PFSK-1 (cell line): ENCODE results near the gene SLC4A2.

ENCODE experiments used
- FOXP2 ChIP-seq: optimal IDR thresholded peaks from 2 replicates; pipeline ENCODE3; 2011; ENCODE audit warnings: borderline replicate concordance, control low read depth, inconsistent platforms; ENCODE audit not compliant: insufficient read depth; ENCODE audit errors: extremely low read length, extremely low read depth
- POLR2AphosphoS5 ChIP-seq: IDR thresholded peaks from 2 replicates; pipeline ENCODE4 v1.6.1; 2012; ENCODE audit warnings: low read depth, mild to moderate bottlenecking, control low read depth, low read length, moderate library complexity
- REST ChIP-seq, 2 experiments: IDR thresholded peaks; 2 replicates each; pipeline versions ENCODE4 v1.6.1 to v1.8.0; 2011 to 2012; ENCODE audit warnings: low read depth in 2 of 2, low read length in 2 of 2, control low read depth in 1 of 2, inconsistent platforms in 1 of 2, mild to moderate bottlenecking in 1 of 2, moderate library complexity in 1 of 2; ENCODE audit not compliant: insufficient read depth in 1 of 2
- SIN3A ChIP-seq: IDR thresholded peaks from 2 replicates; pipeline ENCODE4 v1.6.1; 2012; ENCODE audit warnings: mild to moderate bottlenecking, low read length, moderate library complexity, borderline replicate concordance; ENCODE audit not compliant: insufficient read depth
- TAF1 ChIP-seq: IDR thresholded peaks from 2 replicates; pipeline ENCODE4 v1.6.1; 2012; ENCODE audit warnings: low read length, control low read depth, borderline replicate concordance; ENCODE audit not compliant: insufficient read depth

SLC4A2 gene

GRCh38 chr7:151045967-151046366 is 13.4 kb upstream of the SLC4A2 start:
- TF ChIP-seq POLR2AphosphoS5 = no peak

- TF ChIP-seq FOXP2 (no peak), TAF1 (no peak), REST (IDR thresholded peaks at IDR 0.05; ENCODE audit: insufficient read depth in 1 of 2, low read depth in 2 of 2, low read length in 2 of 2) (no peak), POLR2AphosphoS5 (no peak), SIN3A (no peak)
Measured at GRCh38 chr7:151046603-151047573, 12.5 kb upstream of the SLC4A2 start.

- TF ChIP-seq REST (IDR thresholded peaks at IDR 0.05; ENCODE audit: insufficient read depth in 1 of 2, low read depth in 2 of 2, low read length in 2 of 2) (no peak), FOXP2 (no peak), POLR2AphosphoS5 (no peak), TAF1 (no peak)
Measured at GRCh38 chr7:151047976-151048815, 11.2 kb upstream of the SLC4A2 start, which contains the start of gene ASIC3. Gene ASIC3 (plus strand): TSS chr7:151048531. CDS start chr7:151048886, 355 bp downstream.

- TF ChIP-seq POLR2AphosphoS5 (no peak), FOXP2 (no peak), SIN3A (no peak), REST (IDR thresholded peaks at IDR 0.05; ENCODE audit: insufficient read depth in 1 of 2, low read depth in 2 of 2, low read length in 2 of 2) (no peak), TAF1 (no peak)
Measured at GRCh38 chr7:151048911-151049463, 10.4 kb upstream of the SLC4A2 start.

GRCh38 chr7:151051108-151051507 is 8.3 kb upstream of the SLC4A2 start:
- no peak for TF ChIP-seq SIN3A
- no peak for TF ChIP-seq REST (IDR thresholded peaks at IDR 0.05; ENCODE audit: insufficient read depth in 1 of 2, low read depth in 2 of 2, low read length in 2 of 2)
- no peak for TF ChIP-seq POLR2AphosphoS5
- no peak for TF ChIP-seq TAF1
- no peak for TF ChIP-seq FOXP2
